Tibial artery (tissue), 4 donors: Measurements from ENCODE around the gene FNBP1.

ENCODE experiments used
- DNase-seq, 2 donors: peaks; one replicate each; pipeline ENCODE4 v3.0.0-alpha.2; 2019
- H3K27ac ChIP-seq, 2 donors: fragments of 200-600 bp; sonication (generic) in 1 of 2; 1 replicate in 1 of 2; 2 replicates in 1 of 2; pipeline ENCODE4 v1.5.1; 2018 to 2019; ENCODE audit warnings: mild to moderate bottlenecking in 1 of 2
- H3K27me3 ChIP-seq, 2 donors: fragments of 200-600 bp; sonication (generic) in 1 of 2; one replicate each; pipeline versions ENCODE4 v1.5.1 to v1.6.0; 2016 to 2019
- H3K36me3 ChIP-seq, 3 donors: fragments of 200-600 bp; sonication (generic) in 2 of 3; one replicate each; pipeline ENCODE4 v1.5.1; 2016 to 2019; ENCODE audit warnings: mild to moderate bottlenecking in 2 of 3
- H3K4me1 ChIP-seq, 4 donors: fragments of 200-600 bp; sonication (generic) in 2 of 4; 1 replicate in 3 of 4; 2 replicates in 1 of 4; pipeline ENCODE4 v1.5.1; 2016 to 2019
- H3K4me3 ChIP-seq, 2 donors: fragments of 200-600 bp; sonication (generic) in 1 of 2; 1 replicate in 1 of 2; 2 replicates in 1 of 2; pipeline ENCODE4 v1.5.1; 2018 to 2019; ENCODE audit warnings: mild to moderate bottlenecking in 2 of 2
- H3K9me3 ChIP-seq, 3 donors: fragments of 200-600 bp; sonication (generic) in 1 of 3; one replicate each; pipeline ENCODE4 v1.5.1; 2016 to 2019
- CTCF ChIP-seq, 2 experiments: fragments of 200-600 bp in 1 of 2; fragments of 450-650 bp in 1 of 2; IDR thresholded peaks; one replicate each; pipeline ENCODE4 v1.5.1; 2017 to 2019; ENCODE audit warnings: antibody characterized with exemption in 2 of 2, mild to moderate bottlenecking in 1 of 2, moderate library complexity in 1 of 2
- intact Hi-C: fragments of 100-400 bp; cut with DNase I; formaldehyde crosslinking; loops from one replicate; pipeline ENCODE4 v1.15.0; 2023; ENCODE audit warnings: low total_unique reads

FNBP1 gene

GRCh38 chr9:129906298-129906697 lies 136.7 kb downstream of the FNBP1 start:
- intact Hi-C loops = no loop called here
- Histone ChIP-seq H3K4me1 (no peaks in the 10 kb centered on the region), H3K36me3 (peaks cover 66 to 75% (median 67%) of the 10 kb centered on the region in 3 donors), H3K4me3 (no peak overlapping the region), H3K27me3 (no peaks in the 10 kb centered on the region), H3K27ac (no peak overlapping the region), H3K9me3 (no peaks in the 10 kb centered on the region)
- DNase-seq = no peak
- TF ChIP-seq CTCF (IDR thresholded peaks at IDR 0.05) = no peak

- Histone ChIP-seq H3K4me1 (no peaks in the 10 kb centered on the region), H3K36me3 (peaks cover 80 to 87% (median 80%) of the 10 kb centered on the region in 3 donors), H3K27me3 (no peaks in the 10 kb centered on the region), H3K4me3 (no peak overlapping the region), H3K9me3 (no peaks in the 10 kb centered on the region), H3K27ac (no peak overlapping the region)
- DNase-seq = no peak
- TF ChIP-seq CTCF (IDR thresholded peaks at IDR 0.05) = no peak
- intact Hi-C loops = loop anchor here (5.0 kb wide), 1 partner anchor 73 kb away; no protein-coding TSS in a partner anchor
Observed at GRCh38 chr9:129904734-129905133, 138.3 kb downstream of the FNBP1 start.

DNA sequence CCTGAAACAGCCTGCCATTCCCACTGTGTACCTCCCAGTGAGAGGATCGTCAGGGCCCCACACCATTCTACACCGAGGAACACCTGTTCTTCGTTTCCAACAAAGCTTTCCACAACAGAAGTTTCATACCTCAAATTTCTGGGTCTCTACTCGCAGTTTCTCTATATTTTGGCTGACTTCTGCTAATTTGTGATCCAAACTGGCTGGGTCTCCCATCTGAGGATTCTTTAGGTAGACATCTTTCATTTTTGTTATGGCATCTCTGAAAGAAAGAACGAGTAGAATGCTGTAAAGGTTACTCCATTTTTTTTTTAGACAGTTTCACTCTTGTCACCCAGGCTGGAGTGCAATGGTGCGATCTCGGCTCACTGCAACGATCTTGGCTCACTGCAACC lies 140.3 kb downstream of the FNBP1 start:
- H3K9me3 ChIP-seq = no peaks in the 10 kb centered on the region
- H3K4me3 ChIP-seq = no peak overlapping the region
- H3K4me1 ChIP-seq = no peaks in the 10 kb centered on the region
- no peak overlapping the region for H3K27ac ChIP-seq
- no peaks in the 10 kb centered on the region for H3K27me3 ChIP-seq
- intact Hi-C loops = loop anchor here (5.0 kb wide), 1 partner anchor 75 kb away; no protein-coding TSS in a partner anchor
- DNase-seq = no peak
- no peak for TF ChIP-seq CTCF (IDR thresholded peaks at IDR 0.05)
- H3K36me3 ChIP-seq = peaks cover 69 to 87% (median 83%) of the 10 kb centered on the region in 3 donors

- Histone ChIP-seq H3K27ac (no peak overlapping the region), H3K9me3 (no peaks in the 10 kb centered on the region), H3K4me3 (no peak overlapping the region), H3K36me3 (peaks cover 63 to 85% (median 79%) of the 10 kb centered on the region in 3 donors), H3K27me3 (no peaks in the 10 kb centered on the region), H3K4me1 (no peaks in the 10 kb centered on the region)
- intact Hi-C loops = loop anchor here (5.0 kb wide), 1 partner anchor 75 kb away; no protein-coding TSS in a partner anchor
- no peak for TF ChIP-seq CTCF (IDR thresholded peaks at IDR 0.05)
- DNase-seq = no peak
Observed at GRCh38 chr9:129901993-129902739, 140.8 kb downstream of the FNBP1 start.

DNA sequence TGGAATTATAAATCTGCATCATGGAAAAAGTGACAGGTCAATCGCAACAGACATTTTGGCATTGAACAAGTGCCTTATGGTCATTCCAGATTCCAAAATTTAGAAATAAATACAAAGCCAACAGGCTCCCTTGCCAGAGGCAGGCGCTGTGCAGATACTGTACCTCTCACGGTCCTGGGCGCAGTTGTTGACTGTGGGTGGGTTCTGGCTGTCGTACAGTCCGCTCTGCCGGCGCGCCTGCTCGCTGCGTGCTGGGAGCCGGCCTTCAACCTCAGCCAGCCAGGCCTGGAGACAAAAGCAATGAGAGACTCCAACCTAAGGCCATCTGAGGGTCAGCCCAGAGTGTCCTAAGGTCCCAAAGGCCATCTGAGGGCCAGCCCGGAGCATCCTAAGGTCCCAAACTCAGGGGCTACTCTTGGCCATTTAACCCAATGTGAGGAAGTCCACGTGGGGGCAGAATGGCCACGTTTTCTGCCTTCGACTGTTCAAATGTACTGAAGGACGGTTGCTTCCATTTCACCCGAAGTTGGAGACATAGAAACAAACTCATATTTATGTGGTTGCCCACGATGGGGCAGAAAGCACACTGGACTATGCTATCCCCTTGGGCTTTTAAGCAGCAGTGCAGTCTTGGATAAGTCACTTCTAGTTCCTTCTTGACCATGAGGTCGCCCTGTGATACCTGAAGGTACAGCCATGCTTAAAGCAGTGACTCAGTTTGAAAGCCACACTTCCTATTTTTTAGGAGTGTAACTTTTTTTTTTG lies 142.5 kb downstream of the FNBP1 start:
- no peak overlapping the region for H3K27ac ChIP-seq
- H3K9me3 ChIP-seq = no peaks in the 10 kb centered on the region
- intact Hi-C loops = loop anchor here (5.0 kb wide), 1 partner anchor 77 kb away; no protein-coding TSS in a partner anchor
- no peaks in the 10 kb centered on the region for H3K4me1 ChIP-seq
- peaks cover 52 to 90% (median 82%) of the 10 kb centered on the region in 3 donors for H3K36me3 ChIP-seq
- no peak overlapping the region for H3K4me3 ChIP-seq
- no peaks in the 10 kb centered on the region for H3K27me3 ChIP-seq
- TF ChIP-seq CTCF (IDR thresholded peaks at IDR 0.05) = no peak
- no peak for DNase-seq
